Sigmoid colon (tissue), 4 donors: ENCODE data around the gene TMEM164.

ENCODE experiments used
- EP300 ChIP-seq, 4 donors: sonication (generic); formaldehyde crosslinking; IDR thresholded peaks; one replicate each; pipeline ENCODE4 v1.6.1; 2017; ENCODE audit warnings: antibody characterized with exemption in 4 of 4
- POLR2A ChIP-seq, 2 donors: fragments of 450-650 bp; IDR thresholded peaks; one replicate each; pipeline ENCODE4 v1.6.1; 2016; ENCODE audit warnings: antibody characterized with exemption in 2 of 2, mild to moderate bottlenecking in 2 of 2, moderate library complexity in 2 of 2
- TF ChIP-seq, protein P1 (sequence below), 4 experiments: fragments of 450-650 bp in 3 of 4; fragments of 200-600 bp in 1 of 4; IDR thresholded peaks; one replicate each; pipeline ENCODE4 v1.5.1; 2016 to 2019; ENCODE audit warnings: antibody characterized with exemption in 4 of 4, mild to moderate bottlenecking in 3 of 4, moderate library complexity in 2 of 4

DNA sequence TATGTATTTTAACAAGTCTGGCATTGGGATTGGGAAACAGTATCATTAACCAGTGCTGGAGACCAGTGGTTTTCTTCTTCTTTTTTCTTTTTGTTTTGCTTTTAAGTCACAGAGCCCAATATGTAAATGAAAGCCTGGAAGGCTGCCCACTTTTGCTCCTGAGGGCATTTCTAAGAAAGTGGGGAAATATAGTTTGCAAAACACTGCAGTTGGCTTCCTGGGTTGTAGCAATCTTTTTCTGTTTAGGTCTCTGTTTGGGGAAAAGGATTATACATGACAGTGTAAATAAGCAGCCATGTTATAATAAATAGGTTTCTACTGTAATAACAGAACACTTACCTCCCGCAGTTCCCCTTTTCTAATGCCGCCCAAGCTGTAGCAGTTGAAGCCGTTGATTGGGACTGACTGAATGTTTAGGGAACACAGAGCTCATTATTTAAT, 105.5 kb downstream of the TMEM164 start:
- TF ChIP-seq, protein P1, sequence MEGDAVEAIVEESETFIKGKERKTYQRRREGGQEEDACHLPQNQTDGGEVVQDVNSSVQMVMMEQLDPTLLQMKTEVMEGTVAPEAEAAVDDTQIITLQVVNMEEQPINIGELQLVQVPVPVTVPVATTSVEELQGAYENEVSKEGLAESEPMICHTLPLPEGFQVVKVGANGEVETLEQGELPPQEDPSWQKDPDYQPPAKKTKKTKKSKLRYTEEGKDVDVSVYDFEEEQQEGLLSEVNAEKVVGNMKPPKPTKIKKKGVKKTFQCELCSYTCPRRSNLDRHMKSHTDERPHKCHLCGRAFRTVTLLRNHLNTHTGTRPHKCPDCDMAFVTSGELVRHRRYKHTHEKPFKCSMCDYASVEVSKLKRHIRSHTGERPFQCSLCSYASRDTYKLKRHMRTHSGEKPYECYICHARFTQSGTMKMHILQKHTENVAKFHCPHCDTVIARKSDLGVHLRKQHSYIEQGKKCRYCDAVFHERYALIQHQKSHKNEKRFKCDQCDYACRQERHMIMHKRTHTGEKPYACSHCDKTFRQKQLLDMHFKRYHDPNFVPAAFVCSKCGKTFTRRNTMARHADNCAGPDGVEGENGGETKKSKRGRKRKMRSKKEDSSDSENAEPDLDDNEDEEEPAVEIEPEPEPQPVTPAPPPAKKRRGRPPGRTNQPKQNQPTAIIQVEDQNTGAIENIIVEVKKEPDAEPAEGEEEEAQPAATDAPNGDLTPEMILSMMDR (IDR thresholded peaks at IDR 0.05): no peak
- no peak for TF ChIP-seq POLR2A (IDR thresholded peaks at IDR 0.05)
- TF ChIP-seq EP300 (IDR thresholded peaks at IDR 0.05): no peak
